ENCODE results near the gene GLCE. TPM values are rescaled to one million over a fixed set of nuclear protein-coding genes. Genes with fewer than 3 reads are reported as not detected.

GLCE gene
- total RNA-seq, 1 experiment from 2014 or later = 22.8 TPM

DNA sequence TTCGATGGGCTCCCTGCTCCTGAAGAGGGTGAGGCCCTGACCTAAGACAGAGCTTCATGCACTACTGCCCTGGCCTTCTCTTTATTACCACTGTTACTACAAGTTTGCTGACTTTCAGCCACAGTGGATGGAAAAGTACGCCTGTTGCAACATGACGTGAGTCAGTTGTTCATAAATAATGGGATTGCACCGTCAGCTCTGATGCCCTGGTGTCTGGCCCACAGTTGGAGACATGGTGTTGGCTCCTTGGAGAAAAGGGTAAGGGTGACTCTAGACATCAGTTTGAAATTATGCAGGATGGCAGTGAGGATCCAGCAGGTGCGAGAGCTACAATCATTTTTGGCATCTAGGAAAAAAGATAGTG lies 143.7 kb downstream of the GLCE start:
- H3K27ac ChIP-seq (ENCODE audit: low read length) = no peak overlapping the region
- in situ Hi-C loops (cut with HindIII; ENCODE audit: low pct_unique_long_range_greater_than_20kb, low sequenced_read_pairs) (no loop called here), intact Hi-C loops (cut with micrococcal nuclease; ENCODE audit: unreplicated experiment) (no loop called here)
- ChIA-PET CTCF (interaction anchor here (0.6 to 0.7 kb wide), 2 partner anchors 28 to 100 kb away, joined by 4 read pairs; no protein-coding TSS in a partner anchor), POLR2A (no interaction called here)
- no peaks in the 10 kb centered on the region for H3K9me3 ChIP-seq (ENCODE audit: control insufficient read depth, insufficient read depth, low read depth, low read length)
- peaks cover 5% of the 10 kb centered on the region for H3K27me3 ChIP-seq (ENCODE audit: control insufficient read depth, insufficient read depth, low read length)
- peak; percentile 47 for ATAC-seq
- peak; percentile 35 for DNase-seq (ENCODE audit: low read depth, low spot score)
- no peaks in the 10 kb centered on the region for H3K36me3 ChIP-seq (ENCODE audit: control insufficient read depth, insufficient read depth, low read length)
- peaks cover 12% of the 10 kb centered on the region; the same call in 1 of the 2 replicates for H3K4me1 ChIP-seq (ENCODE audit: control insufficient read depth, insufficient read depth, low read length)
- TF ChIP-seq TCF7L2 (IDR thresholded peaks at IDR 0.05; ENCODE audit: low read depth, low read length) (no peak), POLR2AphosphoS5 (IDR thresholded peaks at IDR 0.05; ENCODE audit: low read depth, low read length) (no peak), SIN3A (IDR thresholded peaks at IDR 0.05; ENCODE audit: borderline replicate concordance, insufficient read depth, low read depth, low read length) (no peak)
- TF ChIP-seq, protein P1, sequence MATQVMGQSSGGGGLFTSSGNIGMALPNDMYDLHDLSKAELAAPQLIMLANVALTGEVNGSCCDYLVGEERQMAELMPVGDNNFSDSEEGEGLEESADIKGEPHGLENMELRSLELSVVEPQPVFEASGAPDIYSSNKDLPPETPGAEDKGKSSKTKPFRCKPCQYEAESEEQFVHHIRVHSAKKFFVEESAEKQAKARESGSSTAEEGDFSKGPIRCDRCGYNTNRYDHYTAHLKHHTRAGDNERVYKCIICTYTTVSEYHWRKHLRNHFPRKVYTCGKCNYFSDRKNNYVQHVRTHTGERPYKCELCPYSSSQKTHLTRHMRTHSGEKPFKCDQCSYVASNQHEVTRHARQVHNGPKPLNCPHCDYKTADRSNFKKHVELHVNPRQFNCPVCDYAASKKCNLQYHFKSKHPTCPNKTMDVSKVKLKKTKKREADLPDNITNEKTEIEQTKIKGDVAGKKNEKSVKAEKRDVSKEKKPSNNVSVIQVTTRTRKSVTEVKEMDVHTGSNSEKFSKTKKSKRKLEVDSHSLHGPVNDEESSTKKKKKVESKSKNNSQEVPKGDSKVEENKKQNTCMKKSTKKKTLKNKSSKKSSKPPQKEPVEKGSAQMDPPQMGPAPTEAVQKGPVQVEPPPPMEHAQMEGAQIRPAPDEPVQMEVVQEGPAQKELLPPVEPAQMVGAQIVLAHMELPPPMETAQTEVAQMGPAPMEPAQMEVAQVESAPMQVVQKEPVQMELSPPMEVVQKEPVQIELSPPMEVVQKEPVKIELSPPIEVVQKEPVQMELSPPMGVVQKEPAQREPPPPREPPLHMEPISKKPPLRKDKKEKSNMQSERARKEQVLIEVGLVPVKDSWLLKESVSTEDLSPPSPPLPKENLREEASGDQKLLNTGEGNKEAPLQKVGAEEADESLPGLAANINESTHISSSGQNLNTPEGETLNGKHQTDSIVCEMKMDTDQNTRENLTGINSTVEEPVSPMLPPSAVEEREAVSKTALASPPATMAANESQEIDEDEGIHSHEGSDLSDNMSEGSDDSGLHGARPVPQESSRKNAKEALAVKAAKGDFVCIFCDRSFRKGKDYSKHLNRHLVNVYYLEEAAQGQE (IDR thresholded peaks at IDR 0.05; ENCODE audit: insufficient read depth in 1 of 2, low read depth in 2 of 2, low read length in 1 of 2) = no peak
- TF ChIP-seq, protein P2, sequence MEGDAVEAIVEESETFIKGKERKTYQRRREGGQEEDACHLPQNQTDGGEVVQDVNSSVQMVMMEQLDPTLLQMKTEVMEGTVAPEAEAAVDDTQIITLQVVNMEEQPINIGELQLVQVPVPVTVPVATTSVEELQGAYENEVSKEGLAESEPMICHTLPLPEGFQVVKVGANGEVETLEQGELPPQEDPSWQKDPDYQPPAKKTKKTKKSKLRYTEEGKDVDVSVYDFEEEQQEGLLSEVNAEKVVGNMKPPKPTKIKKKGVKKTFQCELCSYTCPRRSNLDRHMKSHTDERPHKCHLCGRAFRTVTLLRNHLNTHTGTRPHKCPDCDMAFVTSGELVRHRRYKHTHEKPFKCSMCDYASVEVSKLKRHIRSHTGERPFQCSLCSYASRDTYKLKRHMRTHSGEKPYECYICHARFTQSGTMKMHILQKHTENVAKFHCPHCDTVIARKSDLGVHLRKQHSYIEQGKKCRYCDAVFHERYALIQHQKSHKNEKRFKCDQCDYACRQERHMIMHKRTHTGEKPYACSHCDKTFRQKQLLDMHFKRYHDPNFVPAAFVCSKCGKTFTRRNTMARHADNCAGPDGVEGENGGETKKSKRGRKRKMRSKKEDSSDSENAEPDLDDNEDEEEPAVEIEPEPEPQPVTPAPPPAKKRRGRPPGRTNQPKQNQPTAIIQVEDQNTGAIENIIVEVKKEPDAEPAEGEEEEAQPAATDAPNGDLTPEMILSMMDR (IDR thresholded peaks at IDR 0.05) = no peak
- H3K4me3 ChIP-seq (ENCODE audit: low read depth in 2 of 2, low read length in 2 of 2) = no peak overlapping the region
- no TSS peak for BruUV-seq (replicated peaks)

DNA sequence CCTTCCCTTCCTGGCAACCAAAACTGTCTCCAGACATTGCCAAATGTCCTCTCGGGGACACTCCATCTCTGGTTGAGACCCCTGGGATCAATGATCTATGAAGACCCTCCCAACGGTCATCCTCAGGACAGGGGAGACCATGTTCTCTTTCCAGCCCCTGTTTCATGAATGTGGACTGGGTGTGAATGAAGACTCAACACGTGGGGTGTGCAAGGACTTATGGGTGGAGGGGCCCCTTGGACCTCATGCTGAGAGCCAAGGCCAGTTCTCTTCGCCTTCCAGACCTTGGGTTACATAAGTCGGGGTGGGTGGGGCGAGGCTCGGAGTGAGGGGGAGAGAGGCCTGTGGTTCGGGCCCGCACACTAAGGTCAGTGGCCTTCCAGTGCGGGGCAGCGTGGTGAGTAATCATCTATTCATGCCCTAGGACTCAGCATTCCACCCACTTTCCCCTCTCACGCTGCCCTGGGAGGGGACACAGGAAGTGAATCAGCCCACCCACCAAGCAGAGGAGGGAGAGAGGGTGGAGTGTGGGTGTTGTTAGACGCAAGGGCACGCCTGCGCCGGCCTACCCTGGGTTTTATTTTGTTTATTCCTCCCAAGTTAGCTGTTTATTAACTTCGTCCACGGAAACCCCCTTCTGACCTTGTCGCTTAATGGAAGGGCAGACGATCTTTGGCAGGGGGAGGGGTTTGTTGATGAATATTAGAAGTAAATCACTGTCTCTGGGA lies 144.9 kb downstream of the GLCE start:
- no peaks in the 10 kb centered on the region for H3K27me3 ChIP-seq (ENCODE audit: control insufficient read depth, insufficient read depth, low read length)
- peaks cover 9% of the 10 kb centered on the region; the same call in 1 of the 2 replicates for H3K4me1 ChIP-seq (ENCODE audit: control insufficient read depth, insufficient read depth, low read length)
- no peaks in the 10 kb centered on the region for H3K9me3 ChIP-seq (ENCODE audit: control insufficient read depth, insufficient read depth, low read depth, low read length)
- no peaks in the 10 kb centered on the region for H3K36me3 ChIP-seq (ENCODE audit: control insufficient read depth, insufficient read depth, low read length)
- intact Hi-C loops (cut with micrococcal nuclease; ENCODE audit: unreplicated experiment) (no loop called here), in situ Hi-C loops (cut with HindIII; ENCODE audit: low pct_unique_long_range_greater_than_20kb, low sequenced_read_pairs) (no loop called here)
- TF ChIP-seq POLR2AphosphoS5 (IDR thresholded peaks at IDR 0.05; ENCODE audit: low read depth, low read length) (no peak), SIN3A (IDR thresholded peaks at IDR 0.05; ENCODE audit: borderline replicate concordance, insufficient read depth, low read depth, low read length) (no peak), TCF7L2 (IDR thresholded peaks at IDR 0.05; ENCODE audit: low read depth, low read length) (no peak)
- TF ChIP-seq, protein P1 (IDR thresholded peaks at IDR 0.05; ENCODE audit: insufficient read depth in 1 of 2, low read depth in 2 of 2, low read length in 1 of 2) = no peak
- TF ChIP-seq, protein P2 (IDR thresholded peaks at IDR 0.05) = no peak
- 0 out of 2 replicates have a peak overlapping the region, but pooled peaks have one; percentile 36 for H3K27ac ChIP-seq (ENCODE audit: low read length)
- ATAC-seq (peak; percentile 85), DNase-seq (ENCODE audit: low read depth, low spot score) (peak; percentile 81)
- ChIA-PET POLR2A (no interaction called here), CTCF (no interaction called here)
- no TSS peak for BruUV-seq (replicated peaks)
- H3K4me3 ChIP-seq (ENCODE audit: low read depth in 2 of 2, low read length in 2 of 2) = no peak overlapping the region
